LNCaP clone FGC (cell line): ENCODE measurements around the gene MEGF11.

Experiments used
- DNase-seq: peaks from one replicate; pipeline ENCODE4 v3.0.0-alpha.2; 2011; ENCODE audit warnings: low read depth
- H3K4me3 ChIP-seq: 2 replicates; pipeline ENCODE4 v1.5.1; 2011; ENCODE audit warnings: mild to moderate bottlenecking, low read depth, low read length, control low read depth
- TF ChIP-seq, protein P1 (sequence below): IDR thresholded peaks from 2 replicates; pipeline ENCODE4 v1.5.1; 2012; ENCODE audit warnings: mild to moderate bottlenecking; ENCODE audit not compliant: control insufficient read depth, insufficient read depth; ENCODE audit errors: extremely low read depth

Gene MEGF11

GRCh38 chr15:66145726-66146182 lies 107.8 kb downstream of the MEGF11 start:
- no peak for DNase-seq
- H3K4me3 ChIP-seq: no peak overlapping the region
- TF ChIP-seq, protein P1, sequence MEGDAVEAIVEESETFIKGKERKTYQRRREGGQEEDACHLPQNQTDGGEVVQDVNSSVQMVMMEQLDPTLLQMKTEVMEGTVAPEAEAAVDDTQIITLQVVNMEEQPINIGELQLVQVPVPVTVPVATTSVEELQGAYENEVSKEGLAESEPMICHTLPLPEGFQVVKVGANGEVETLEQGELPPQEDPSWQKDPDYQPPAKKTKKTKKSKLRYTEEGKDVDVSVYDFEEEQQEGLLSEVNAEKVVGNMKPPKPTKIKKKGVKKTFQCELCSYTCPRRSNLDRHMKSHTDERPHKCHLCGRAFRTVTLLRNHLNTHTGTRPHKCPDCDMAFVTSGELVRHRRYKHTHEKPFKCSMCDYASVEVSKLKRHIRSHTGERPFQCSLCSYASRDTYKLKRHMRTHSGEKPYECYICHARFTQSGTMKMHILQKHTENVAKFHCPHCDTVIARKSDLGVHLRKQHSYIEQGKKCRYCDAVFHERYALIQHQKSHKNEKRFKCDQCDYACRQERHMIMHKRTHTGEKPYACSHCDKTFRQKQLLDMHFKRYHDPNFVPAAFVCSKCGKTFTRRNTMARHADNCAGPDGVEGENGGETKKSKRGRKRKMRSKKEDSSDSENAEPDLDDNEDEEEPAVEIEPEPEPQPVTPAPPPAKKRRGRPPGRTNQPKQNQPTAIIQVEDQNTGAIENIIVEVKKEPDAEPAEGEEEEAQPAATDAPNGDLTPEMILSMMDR: no peak

DNA sequence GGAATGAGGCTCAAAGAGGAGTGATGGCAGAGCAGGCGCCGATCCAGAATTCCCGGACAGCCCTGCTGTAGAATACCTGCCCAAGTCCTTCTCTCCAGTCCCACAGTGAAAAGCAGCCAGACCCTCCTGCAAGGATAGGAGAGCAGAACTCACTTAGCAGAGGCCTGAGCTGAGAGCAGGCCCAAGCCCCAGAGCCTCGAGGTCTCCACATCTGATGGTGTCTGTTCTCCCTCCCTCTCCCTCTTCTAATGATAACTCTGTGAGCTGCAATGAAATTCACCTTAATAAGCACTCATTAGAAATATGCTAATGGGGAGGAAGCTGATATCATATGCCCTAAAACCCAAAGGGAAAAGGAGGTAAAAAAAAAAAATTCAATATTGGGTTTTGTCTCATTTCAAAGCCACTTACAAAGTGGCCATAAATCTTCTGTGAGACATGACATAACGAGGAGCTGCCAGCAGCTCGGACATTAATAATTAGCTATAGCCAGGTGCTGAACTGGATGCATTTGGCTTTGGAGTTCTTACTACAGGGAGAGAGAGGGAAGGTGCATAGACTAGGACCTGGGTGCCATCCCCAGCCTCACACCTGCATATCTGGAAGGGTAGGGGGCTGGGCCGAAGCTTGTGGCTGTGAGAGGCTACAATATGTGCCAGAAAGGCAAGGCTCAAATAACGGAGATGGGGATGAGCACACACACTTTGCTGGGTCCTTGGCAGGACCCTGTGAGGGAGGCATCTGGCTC lies 108.4 kb downstream of the MEGF11 start:
- TF ChIP-seq, protein P1: no peak
- no peak overlapping the region for H3K4me3 ChIP-seq
- no peak for DNase-seq

GRCh38 chr15:66142285-66142684 lies 111.3 kb downstream of the MEGF11 start:
- TF ChIP-seq, protein P1: no peak
- H3K4me3 ChIP-seq: no peak overlapping the region
- DNase-seq: no peak

DNA sequence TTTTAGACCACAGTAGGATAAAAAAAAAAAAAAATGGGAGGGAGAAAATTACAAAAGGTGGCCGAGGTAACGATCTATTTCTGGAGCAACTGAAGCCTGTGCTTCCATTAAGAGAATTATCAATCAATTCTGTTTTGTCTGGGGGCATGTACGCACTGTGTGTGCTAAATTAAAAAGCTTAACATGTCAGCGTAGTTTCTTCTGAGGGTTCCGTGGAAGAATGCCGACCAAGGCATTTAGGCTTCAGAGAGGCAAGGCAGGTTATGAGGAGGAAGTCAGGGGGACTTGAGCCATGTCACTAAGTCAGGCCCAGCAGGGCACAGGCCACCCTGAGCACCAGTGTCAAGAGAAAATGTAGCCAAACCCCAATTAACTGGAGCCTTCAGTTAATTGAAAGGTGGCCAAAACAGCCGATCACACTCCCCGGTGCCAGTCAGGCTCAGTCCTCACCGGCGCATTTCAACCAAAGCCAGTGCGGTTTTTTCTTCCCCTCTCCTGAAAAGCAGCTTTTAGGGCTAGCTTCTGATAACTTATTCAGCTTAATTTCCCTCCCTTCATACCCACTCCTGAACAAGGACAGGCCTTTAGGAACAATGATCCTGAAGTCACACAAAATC lies 113.9 kb downstream of the MEGF11 start:
- TF ChIP-seq, protein P1: no peak
- DNase-seq: no peak

DNA sequence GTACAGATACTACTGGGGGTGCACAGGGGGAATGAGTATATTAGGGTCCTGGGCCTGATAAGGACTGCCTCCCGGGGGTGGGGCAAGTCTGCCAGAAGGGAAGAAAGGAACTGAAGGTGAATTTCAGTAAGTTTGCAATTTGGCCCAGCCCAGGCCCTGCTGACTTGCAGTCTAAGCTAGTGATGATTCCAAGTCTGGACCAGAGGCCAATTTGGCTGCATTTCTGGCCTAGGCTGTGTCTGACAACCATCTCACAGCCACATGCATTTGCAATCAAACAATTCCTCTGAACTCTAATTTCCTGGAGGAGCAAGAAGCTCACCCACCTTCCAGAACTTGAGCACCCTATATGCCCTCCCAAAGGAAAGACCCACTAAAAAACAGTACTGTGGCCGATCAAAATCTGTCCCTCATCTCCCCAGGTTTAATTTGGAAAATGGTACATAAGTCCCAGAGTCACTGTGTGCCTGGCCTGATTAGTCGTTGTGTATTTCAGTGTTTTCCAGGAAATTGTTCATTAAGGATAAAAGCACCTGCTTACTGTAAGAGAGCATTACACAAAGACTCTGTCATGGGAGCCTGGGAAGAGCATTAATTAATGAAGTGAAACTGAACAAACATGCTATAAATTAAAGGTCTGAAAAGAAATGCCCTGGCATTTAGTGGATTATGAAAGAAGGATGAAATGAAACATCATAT lies 114.5 kb downstream of the MEGF11 start:
- DNase-seq: no peak
- no peak overlapping the region for H3K4me3 ChIP-seq
- TF ChIP-seq, protein P1: no peak

More for the DNA sequence above, 113.9 kb downstream of the MEGF11 start:
- H3K4me3 ChIP-seq: no peak overlapping the region

DNA sequence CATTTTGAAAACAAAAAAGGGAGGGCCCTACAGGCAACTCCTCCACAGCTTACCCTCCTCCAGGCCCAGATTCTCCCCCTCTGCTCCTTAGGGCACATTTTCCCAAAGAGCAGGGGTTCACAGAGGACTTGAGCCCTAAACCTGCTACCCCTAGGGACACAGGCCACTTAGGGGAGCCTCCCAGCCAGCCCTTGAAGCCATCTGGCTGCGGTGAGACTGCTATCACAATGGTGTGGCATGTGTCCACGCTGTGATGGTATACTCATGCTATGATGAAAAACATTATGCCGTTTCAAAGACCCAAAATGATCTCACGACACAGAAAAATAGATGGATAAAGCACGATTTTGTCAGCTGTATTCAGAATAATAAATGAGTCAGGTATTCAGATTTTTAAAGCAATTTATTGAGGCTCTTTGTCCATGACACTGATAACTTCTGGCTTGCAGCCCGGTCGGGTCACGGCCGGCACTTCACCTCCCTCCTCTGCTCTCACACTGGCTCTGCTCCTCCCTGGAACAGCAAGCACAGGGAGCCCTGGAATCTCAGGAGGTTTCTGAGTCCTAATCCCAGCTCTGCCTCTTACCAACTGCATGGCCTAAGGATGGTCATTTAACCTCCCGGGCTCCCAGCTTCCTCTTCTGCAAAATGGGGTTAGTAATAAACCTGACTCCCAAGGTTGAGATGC lies 115.3 kb downstream of the MEGF11 start:
- DNase-seq: no peak

More for the DNA sequence above, 115.3 kb downstream of the MEGF11 start:
- no peak overlapping the region for H3K4me3 ChIP-seq
- TF ChIP-seq, protein P1: no peak
